Islet of Langerhans (tissue), 1 donor: ENCODE measurements around the gene TIMM23.
"Not testable (repeated sequence)": the region's sequence is repeated elsewhere in the genome, so short reads cannot be mapped to it uniquely, and the experiment has no call there.

Experiments used
- FAIRE-seq: peaks from one replicate; lab custom pipeline; 2011; peaks lifted over from hg19 to GRCh38; lab: Jason Lieb, UNC

TIMM23 gene, protein sequence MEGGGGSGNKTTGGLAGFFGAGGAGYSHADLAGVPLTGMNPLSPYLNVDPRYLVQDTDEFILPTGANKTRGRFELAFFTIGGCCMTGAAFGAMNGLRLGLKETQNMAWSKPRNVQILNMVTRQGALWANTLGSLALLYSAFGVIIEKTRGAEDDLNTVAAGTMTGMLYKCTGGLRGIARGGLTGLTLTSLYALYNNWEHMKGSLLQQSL

GRCh38 chr10:45972106-45972812 is at the start of gene TIMM23:
Gene TIMM23, plus strand, starts transcription at chr10:45972489. Its CDS starts 136 bp downstream, at chr10:45972625.
- FAIRE-seq = not testable (repeated sequence)

DNA sequence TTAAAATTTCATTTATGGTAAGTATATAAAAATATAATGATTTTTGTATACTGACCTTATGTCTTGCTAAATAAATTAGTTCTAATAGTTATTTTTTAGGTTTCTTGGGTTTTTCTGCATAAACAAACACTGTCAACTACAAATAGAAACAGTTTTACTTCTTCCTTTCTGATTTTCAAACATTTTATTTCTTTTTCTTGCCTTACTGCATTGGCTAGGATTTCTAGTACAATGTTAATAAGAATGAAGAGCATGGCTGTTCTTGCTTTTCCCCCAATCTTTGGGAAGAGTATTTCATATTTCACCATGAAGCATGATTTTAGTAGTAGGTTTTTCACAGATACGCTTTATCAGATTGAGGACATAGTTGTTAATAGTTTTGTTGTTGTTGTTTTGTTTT is 45.5 kb upstream of the TIMM23 start:
- not testable (repeated sequence) for FAIRE-seq

GRCh38 chr10:45931305-45931704 is 41.0 kb upstream of the TIMM23 start:
- not testable (repeated sequence) for FAIRE-seq

GRCh38 chr10:45934788-45935187 is 37.5 kb upstream of the TIMM23 start:
- not testable (repeated sequence) for FAIRE-seq

DNA sequence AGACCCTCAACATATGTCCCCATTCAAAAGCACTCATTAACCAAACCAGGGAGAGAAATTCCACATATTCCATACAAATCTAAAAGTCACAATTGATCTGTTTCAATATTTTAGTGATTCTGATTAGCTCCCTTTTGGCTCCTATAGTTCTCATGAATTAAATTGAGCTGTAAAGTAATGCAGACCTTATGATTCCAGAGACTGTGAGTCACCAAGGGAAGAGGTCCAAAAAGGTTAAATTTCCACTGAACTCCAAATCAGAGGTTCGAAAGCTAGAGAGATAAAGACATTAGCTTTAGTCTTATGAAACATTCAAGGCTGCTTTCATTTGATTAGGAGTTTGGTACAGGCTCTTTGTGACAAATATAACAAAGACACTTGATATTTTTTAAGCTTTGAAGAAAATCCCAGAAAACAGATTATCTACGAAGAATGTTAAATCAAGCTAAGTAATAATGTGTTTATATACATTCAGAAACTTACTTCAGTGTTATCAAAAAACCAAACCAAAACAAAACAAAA is 33.1 kb upstream of the TIMM23 start:
- not testable (repeated sequence) for FAIRE-seq

- FAIRE-seq = not testable (repeated sequence)
Observed at GRCh38 chr10:45941196-45941595, 31.1 kb upstream of the TIMM23 start.

GRCh38 chr10:45945476-45945875 is 26.8 kb upstream of the TIMM23 start:
- FAIRE-seq = not testable (repeated sequence)

- FAIRE-seq = not testable (repeated sequence)
Observed at GRCh38 chr10:45947363-45947762, 24.9 kb upstream of the TIMM23 start.

- not testable (repeated sequence) for FAIRE-seq
Observed at GRCh38 chr10:45948801-45949200, 23.5 kb upstream of the TIMM23 start.

DNA sequence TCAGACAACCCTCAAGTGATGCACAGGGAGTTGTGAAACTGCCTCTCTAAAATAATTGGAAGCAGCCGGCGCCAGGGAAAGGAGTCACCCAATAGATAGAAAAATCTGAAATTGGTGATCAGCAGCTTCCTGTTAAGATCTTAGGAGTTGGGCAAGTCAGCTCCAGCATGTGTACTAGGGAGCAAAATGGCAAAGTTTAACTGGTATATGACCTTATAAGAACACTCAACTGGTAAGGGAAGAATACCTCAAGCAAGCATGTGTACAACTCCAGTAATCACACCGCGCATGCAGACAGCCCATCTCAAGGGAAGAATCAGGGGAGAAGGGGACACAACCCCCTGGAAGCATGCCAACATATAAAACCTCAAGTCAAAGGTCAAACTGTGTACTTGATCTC is 17.9 kb upstream of the TIMM23 start:
- FAIRE-seq = not testable (repeated sequence)

DNA sequence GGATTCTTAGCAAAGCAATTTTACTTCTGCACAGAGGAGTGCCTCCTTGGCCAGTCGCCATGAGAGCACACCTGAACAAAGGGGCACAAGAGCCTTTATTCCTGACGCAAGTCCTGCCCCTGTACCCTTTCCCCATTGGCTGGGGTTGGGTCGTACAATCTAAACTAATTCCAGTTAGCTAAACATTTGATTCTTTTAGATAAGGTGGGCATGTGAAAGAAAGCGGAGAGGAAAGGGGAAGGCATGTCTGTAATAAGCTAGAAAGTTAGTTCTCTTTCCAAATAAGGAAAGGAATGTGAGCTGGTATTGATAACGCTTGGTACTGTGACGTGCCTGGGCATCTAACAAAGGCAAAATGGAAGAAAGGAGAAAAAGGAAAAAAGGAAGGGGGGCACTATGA is 15.7 kb upstream of the TIMM23 start:
- not testable (repeated sequence) for FAIRE-seq

DNA sequence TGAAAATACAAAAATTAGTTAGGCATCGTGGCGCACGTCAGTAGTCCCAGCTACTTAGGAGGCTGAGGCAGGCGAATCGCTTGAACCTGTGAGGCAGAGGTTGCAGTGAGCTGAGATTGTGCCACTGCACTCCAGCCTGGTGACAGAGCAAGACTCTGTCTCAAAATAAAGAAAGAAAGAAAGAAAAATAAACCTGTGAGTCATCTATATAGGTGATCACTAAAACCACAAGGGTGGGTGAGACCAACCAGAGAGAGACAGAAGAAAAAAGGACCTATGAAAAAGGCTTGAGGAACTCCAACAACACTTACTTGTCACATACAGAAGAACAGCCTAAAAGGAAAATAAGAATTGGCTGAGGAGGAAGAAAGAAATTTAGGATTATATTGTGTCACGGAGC is 14.4 kb upstream of the TIMM23 start:
- FAIRE-seq = not testable (repeated sequence)

DNA sequence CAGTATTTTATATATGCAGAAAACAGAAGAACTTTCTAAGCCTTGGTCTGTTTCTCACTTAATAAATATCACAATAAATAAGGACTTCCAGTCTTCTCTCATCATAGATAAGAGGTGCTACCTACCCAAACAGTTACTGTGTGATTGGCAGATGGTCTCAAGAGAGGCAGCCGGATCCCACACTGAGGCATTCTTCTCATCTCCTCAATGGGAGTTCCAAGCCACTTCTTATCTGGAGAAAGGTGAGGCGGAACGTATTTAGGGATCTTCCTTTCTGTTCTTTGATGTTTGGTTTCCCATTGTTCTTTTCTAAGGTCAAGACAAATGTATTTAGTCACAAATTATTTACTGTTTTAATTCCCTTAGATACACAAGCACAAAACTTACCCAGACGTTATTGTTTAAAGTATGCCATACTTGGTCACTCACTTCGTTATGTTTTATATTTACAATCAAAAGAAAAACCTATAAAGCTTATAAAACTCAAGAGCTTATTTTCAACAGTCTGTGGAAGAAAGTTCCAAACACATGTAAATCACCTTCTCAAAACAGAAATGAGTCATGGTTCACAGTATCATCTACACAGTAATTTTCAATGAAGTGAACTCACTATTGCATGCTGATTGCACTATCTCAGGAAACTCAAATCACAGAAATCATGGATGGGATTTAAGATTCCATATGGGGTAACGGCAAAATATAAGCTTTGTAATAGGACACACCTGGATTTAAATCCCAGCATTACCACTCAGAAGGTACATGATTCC is 9.4 kb upstream of the TIMM23 start:
- FAIRE-seq = not testable (repeated sequence)

DNA sequence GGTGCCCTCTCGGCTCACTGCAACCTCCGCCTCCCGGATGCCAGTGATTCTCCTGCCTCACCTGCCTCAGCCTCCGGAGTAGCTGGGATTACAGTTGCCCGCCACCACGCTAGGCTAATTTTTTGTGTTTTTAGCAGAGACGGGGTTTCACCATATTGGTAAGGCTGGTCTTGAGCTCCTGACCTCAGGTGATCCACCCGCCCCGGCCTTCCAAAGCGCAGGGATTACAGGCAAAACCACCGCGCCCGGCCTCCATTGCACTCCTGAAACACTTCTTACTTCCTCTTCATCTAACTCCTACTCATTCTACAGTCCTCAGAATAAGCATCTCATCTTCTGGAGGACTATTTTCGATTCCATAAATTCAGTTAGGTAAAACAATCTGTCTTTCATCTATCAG is 1.3 kb upstream of the TIMM23 start:
- not testable (repeated sequence) for FAIRE-seq

- not testable (repeated sequence) for FAIRE-seq
Observed at GRCh38 chr10:45971742-45972105, 565 bp upstream of the TIMM23 start.

- not testable (repeated sequence) for FAIRE-seq
Observed at GRCh38 chr10:45972813-45973169, 502 bp downstream of the TIMM23 start.

DNA sequence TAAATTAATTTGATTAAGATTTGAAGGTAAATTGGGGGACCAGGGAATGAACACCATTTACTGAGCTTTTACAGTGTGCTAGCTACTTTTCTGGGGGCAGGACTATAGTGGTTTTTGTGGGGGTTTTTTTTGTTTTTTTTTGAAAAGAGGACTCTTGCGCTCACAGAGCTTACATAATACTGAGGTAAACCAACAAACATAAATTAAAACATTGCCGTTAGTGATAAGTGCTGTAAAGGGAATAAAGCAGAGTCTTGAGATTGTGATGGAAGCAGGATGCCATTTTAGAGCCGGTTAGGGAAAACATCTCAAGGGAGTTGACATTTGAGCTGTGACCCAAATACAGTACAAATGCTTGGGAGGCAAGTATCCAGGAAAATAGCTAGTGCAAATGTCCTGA is 1.8 kb downstream of the TIMM23 start:
- FAIRE-seq = not testable (repeated sequence)

- not testable (repeated sequence) for FAIRE-seq
Observed at GRCh38 chr10:45978554-45978953, 6.3 kb downstream of the TIMM23 start.

- not testable (repeated sequence) for FAIRE-seq
Observed at GRCh38 chr10:45981367-45981766, 9.1 kb downstream of the TIMM23 start.

DNA sequence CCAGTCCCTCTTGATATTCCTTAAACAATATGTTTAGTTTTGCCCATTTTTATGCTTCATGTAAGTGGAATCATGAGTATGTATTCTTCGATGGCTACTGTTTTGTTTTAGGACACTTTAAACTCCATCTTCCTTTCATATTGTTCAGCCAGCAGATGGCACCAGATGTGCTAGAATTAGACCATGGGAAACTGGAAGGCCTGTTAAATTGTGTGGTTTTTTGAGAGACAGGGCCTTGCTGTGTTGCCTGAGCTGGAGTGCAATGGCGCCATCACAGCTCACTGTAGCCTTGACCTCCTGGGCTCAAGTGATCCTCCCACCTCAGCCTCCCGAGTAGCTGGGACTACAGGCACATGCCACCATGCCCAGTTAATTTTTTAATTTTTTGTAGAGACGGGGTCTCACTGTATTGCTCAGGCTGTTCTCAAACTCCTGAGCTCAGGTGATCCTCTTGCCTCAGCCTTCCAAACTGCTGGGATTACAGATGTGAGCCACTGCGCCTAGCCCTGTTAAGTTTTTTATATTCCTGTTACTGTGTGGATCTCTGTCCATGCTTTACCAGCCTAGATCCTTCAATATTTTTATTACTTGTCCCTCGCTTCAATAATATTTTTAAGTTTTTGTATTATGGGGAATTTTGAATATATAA is 11.4 kb downstream of the TIMM23 start:
- not testable (repeated sequence) for FAIRE-seq

DNA sequence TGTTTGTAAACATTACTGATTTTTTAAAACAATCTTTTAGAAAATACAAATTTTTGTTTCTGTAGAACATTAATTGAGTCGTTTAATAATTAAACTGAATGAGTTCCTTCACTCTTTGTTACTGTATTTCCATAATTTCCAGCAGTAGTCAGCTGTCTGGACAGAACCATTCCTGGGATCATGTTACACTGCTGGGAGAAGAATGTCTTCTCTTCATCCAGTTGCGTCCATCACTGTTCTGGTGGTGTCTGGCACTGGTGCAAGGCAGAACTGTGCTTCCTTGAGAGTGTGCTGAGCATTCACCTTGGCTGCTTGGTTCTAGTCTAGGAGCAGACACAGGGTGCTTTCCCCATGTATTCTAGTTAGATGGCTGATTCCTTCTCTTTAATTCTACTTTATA is 12.2 kb downstream of the TIMM23 start:
- not testable (repeated sequence) for FAIRE-seq

DNA sequence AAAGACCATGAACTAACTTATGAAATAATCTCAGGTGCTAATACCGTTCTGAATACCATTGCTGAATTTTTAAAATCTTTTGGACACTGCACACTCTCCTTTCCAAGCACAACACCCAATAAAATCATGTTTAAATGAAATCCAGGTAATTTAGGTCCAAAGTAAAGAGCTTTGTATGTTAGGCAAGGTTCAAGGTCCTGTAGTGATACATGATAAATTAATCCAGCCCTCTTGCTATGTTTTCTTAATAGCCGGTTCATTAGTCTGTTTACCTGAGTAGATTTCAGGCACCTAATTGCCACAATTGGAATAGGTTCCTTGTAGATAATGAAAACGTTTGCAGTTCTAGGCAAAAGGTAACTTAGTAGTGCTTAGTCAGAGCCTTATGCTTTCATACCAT is 13.3 kb downstream of the TIMM23 start:
- not testable (repeated sequence) for FAIRE-seq
